GM23338 (cell line): ENCODE results near the gene CDK14. TPM values are rescaled to one million over a fixed set of nuclear protein-coding genes. Genes with fewer than 3 reads are reported as not detected.

Experiments used
- ATAC-seq: fragments of 200-7000 bp; cut with Tn5 transposase; 3 replicates; pipeline ENCODE4 v1.9.1; 2020
- DNase-seq: peaks from one replicate; pipeline ENCODE4 v3.0.0-alpha.2; 2015; ENCODE audit warnings: low spot score
- H2AFZ ChIP-seq: fragments of 200-600 bp; sonication (generic); 2 replicates; pipeline ENCODE4 v1.8.0; 2016; ENCODE audit warnings: antibody characterized with exemption, mild to moderate bottlenecking, moderate library complexity
- H3F3A ChIP-seq: fragments of 200-600 bp; sonication (generic); replicated peaks from 2 replicates; pipeline ENCODE4 v1.8.0; 2017; ENCODE audit warnings: antibody characterized with exemption, mixed run types, low read depth
- H3K27ac ChIP-seq: fragments of 200-600 bp; sonication (generic); 2 replicates; pipeline ENCODE4 v1.6.1; 2016; ENCODE audit warnings: low read depth
- H3K27me3 ChIP-seq: fragments of 200-600 bp; sonication (generic); 2 replicates; pipeline ENCODE4 v1.8.0; 2016; ENCODE audit warnings: mild to moderate bottlenecking, mixed run types, moderate library complexity; ENCODE audit not compliant: insufficient read depth
- H3K36me3 ChIP-seq: fragments of 200-600 bp; sonication (generic); 2 replicates; pipeline ENCODE4 v1.8.0; 2016; ENCODE audit warnings: mild to moderate bottlenecking; ENCODE audit not compliant: insufficient read depth
- H3K4me1 ChIP-seq: fragments of 200-600 bp; sonication (generic); 2 replicates; pipeline ENCODE4 v1.8.0; 2016; ENCODE audit warnings: mild to moderate bottlenecking, moderate library complexity; ENCODE audit not compliant: insufficient read depth
- H3K4me2 ChIP-seq: fragments of 200-600 bp; sonication (generic); 2 replicates; pipeline ENCODE4 v1.7.1; 2017; ENCODE audit warnings: mixed run types
- H3K4me3 ChIP-seq: fragments of 200-600 bp; sonication (generic); 2 replicates; pipeline ENCODE4 v1.6.1; 2016; ENCODE audit warnings: mixed run types
- H3K79me2 ChIP-seq: fragments of 200-600 bp; sonication (generic); replicated peaks from 2 replicates; pipeline ENCODE4 v1.8.0; 2017; ENCODE audit warnings: mild to moderate bottlenecking; ENCODE audit not compliant: insufficient read depth
- H3K9me2 ChIP-seq: fragments of 200-600 bp; sonication (generic); 2 replicates; pipeline ENCODE4 v1.8.0; 2017; ENCODE audit not compliant: insufficient read depth
- H4K20me1 ChIP-seq: fragments of 200-600 bp; sonication (generic); replicated peaks from 2 replicates; pipeline ENCODE4 v1.8.0; 2017; ENCODE audit warnings: mild to moderate bottlenecking; ENCODE audit not compliant: insufficient read depth
- H3K27ac Mint-ChIP-seq: 2 replicates; pipeline ENCODE4 v1.8.0; 2020; ENCODE audit warnings: inconsistent platforms, mild to moderate bottlenecking, moderate library complexity, mixed read lengths
- H3K27me3 Mint-ChIP-seq: 3 replicates; pipeline ENCODE4 v1.8.0; 2022; ENCODE audit warnings: low read depth, mild to moderate bottlenecking, moderate library complexity, mixed read lengths, inconsistent platforms; ENCODE audit not compliant: insufficient read depth, poor library complexity
- H3K36me3 Mint-ChIP-seq: 3 replicates; pipeline ENCODE4 v1.8.0; 2021; ENCODE audit warnings: low read depth, mild to moderate bottlenecking, inconsistent platforms, moderate library complexity, mixed read lengths
- H3K4me1 Mint-ChIP-seq: 3 replicates; pipeline ENCODE4 v1.8.0; 2020; ENCODE audit warnings: mild to moderate bottlenecking, inconsistent platforms, mixed read lengths
- H3K4me3 Mint-ChIP-seq: 3 replicates; pipeline ENCODE4 v1.8.0; 2021; ENCODE audit warnings: moderate library complexity, mild to moderate bottlenecking, inconsistent platforms, mixed read lengths
- H3K9me3 Mint-ChIP-seq: 3 replicates; pipeline ENCODE4 v1.8.0; 2020; ENCODE audit warnings: moderate library complexity, mild to moderate bottlenecking, inconsistent platforms, mixed read lengths
- CTCF ChIP-seq, 2 experiments: fragments of 200-600 bp in 1 of 2; sonication (generic) in 1 of 2; conservative IDR thresholded peaks; 2 replicates each; pipeline versions ENCODE4 v1.5.1 to v1.6.1; 2016 to 2017; ENCODE audit warnings: antibody characterized with exemption in 2 of 2, low read depth in 2 of 2, mild to moderate bottlenecking in 2 of 2, moderate library complexity in 1 of 2
- NANOG ChIP-seq: IDR thresholded peaks from 2 replicates; pipeline ENCODE4 v1.6.1; 2016; ENCODE audit warnings: antibody characterized with exemption, borderline replicate concordance
- STAT1 ChIP-seq: IDR thresholded peaks from one replicate; pipeline ENCODE4 v1.6.1; 2016; ENCODE audit warnings: antibody characterized with exemption; ENCODE audit not compliant: unreplicated experiment
- ZNF114 ChIP-seq: fragments of 250-450 bp; sonication (Bioruptor Pico); IDR thresholded peaks from 2 replicates; pipeline ENCODE4 v1.5.0; 2020; ENCODE audit warnings: mild to moderate bottlenecking, moderate library complexity
- ZNF331 ChIP-seq: fragments of 250-450 bp; sonication (Bioruptor Pico); IDR thresholded peaks from 2 replicates; pipeline ENCODE4 v1.5.0; 2020; ENCODE audit warnings: low read depth, mild to moderate bottlenecking, moderate library complexity
- ZNF462 ChIP-seq: fragments of 250-450 bp; sonication (Bioruptor Pico); IDR thresholded peaks from 2 replicates; pipeline ENCODE4 v1.5.0; 2020; ENCODE audit warnings: mild to moderate bottlenecking, moderate library complexity
- polyA plus RNA-seq: library from polyadenylated mRNA; unstranded; fragments of >200 nt; fragmentation: Nextera tagmentation; extraction: Ambion mirVana; gene quantifications from 2 replicates; pipeline ENCODE4 v1.2.1, GENCODE V29; 2016
- total RNA-seq: library from RNA; depleted of rRNA; stranded (reverse); fragments of >200 nt; shearing (Covaris generic); gene quantifications from 2 replicates; pipeline ENCODE4 v1.2.3, GENCODE V29; 2014
- TF ChIP-seq, protein P1 (sequence below): IDR thresholded peaks from 2 replicates; pipeline ENCODE4 v1.6.1; 2016; ENCODE audit warnings: antibody characterized with exemption
- TF ChIP-seq, protein P2 (sequence below): IDR thresholded peaks from one replicate; pipeline ENCODE4 v1.6.1; 2018; ENCODE audit warnings: antibody characterized with exemption; ENCODE audit not compliant: unreplicated experiment

Gene CDK14
- total and polyA plus RNA-seq, 2 experiments from 2014 or later: 11.2 to 24.0 TPM

- ATAC-seq: peak; percentile 96
- Histone ChIP-seq H3K4me1 (peaks cover 3% of the 10 kb centered on the region), H3K9me2 (no peaks in the 10 kb centered on the region), H3K36me3 (no peaks in the 10 kb centered on the region), H3K4me3 (no peak overlapping the region), H3K27me3 (no peaks in the 10 kb centered on the region), H3K27ac (no peak overlapping the region), H3K4me2 (no peak overlapping the region), H3F3A (no peaks in the 10 kb centered on the region), H2AFZ (no peak overlapping the region), H4K20me1 (0 out of 2 replicates have a peak, but pooled peaks cover 3% of the 10 kb centered on the region), H3K79me2 (0 out of 2 replicates have a peak, but pooled peaks cover 5% of the 10 kb centered on the region)
- TF ChIP-seq, protein P1, sequence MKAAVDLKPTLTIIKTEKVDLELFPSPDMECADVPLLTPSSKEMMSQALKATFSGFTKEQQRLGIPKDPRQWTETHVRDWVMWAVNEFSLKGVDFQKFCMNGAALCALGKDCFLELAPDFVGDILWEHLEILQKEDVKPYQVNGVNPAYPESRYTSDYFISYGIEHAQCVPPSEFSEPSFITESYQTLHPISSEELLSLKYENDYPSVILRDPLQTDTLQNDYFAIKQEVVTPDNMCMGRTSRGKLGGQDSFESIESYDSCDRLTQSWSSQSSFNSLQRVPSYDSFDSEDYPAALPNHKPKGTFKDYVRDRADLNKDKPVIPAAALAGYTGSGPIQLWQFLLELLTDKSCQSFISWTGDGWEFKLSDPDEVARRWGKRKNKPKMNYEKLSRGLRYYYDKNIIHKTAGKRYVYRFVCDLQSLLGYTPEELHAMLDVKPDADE: no peak
- TF ChIP-seq ZNF462 (CRISPR knock-in tag) (no peak), CTCF (conservative IDR thresholded peaks at IDR 0.05; ENCODE audit: low read depth in 2 of 2) (no peak; a peak in 1 of 4 replicates), ZNF114 (no peak), STAT1 (no peak), ZNF331 (CRISPR knock-in tag) (no peak), NANOG (no peak)
- TF ChIP-seq, protein P2, sequence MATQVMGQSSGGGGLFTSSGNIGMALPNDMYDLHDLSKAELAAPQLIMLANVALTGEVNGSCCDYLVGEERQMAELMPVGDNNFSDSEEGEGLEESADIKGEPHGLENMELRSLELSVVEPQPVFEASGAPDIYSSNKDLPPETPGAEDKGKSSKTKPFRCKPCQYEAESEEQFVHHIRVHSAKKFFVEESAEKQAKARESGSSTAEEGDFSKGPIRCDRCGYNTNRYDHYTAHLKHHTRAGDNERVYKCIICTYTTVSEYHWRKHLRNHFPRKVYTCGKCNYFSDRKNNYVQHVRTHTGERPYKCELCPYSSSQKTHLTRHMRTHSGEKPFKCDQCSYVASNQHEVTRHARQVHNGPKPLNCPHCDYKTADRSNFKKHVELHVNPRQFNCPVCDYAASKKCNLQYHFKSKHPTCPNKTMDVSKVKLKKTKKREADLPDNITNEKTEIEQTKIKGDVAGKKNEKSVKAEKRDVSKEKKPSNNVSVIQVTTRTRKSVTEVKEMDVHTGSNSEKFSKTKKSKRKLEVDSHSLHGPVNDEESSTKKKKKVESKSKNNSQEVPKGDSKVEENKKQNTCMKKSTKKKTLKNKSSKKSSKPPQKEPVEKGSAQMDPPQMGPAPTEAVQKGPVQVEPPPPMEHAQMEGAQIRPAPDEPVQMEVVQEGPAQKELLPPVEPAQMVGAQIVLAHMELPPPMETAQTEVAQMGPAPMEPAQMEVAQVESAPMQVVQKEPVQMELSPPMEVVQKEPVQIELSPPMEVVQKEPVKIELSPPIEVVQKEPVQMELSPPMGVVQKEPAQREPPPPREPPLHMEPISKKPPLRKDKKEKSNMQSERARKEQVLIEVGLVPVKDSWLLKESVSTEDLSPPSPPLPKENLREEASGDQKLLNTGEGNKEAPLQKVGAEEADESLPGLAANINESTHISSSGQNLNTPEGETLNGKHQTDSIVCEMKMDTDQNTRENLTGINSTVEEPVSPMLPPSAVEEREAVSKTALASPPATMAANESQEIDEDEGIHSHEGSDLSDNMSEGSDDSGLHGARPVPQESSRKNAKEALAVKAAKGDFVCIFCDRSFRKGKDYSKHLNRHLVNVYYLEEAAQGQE: no peak
- H3K36me3 Mint-ChIP-seq: 0 out of 3 replicates have a peak, but pooled peaks cover 2% of the 10 kb centered on the region
- H3K27me3 Mint-ChIP-seq: peaks cover 4% of the 10 kb centered on the region
- peaks cover 24% of the 10 kb centered on the region for H3K4me1 Mint-ChIP-seq
- H3K9me3 Mint-ChIP-seq: no peaks in the 10 kb centered on the region
- no peak overlapping the region for H3K4me3 Mint-ChIP-seq
- no peak overlapping the region for H3K27ac Mint-ChIP-seq
- peak; percentile 67 for DNase-seq
These were observed 105.7 kb downstream of the CDK14 start for GRCh38 chr7:90701771-90702170.
